T-helper 1 cell (primary cell): ENCODE measurements around the gene BHLHE40.
A peak's percentile ranks its signal among the peaks of the same experiment; 100 is the strongest.
"Not testable (repeated sequence)": the region's sequence is repeated elsewhere in the genome, so short reads cannot be mapped to it uniquely, and the experiment has no call there.

Experiments used
- DNase-seq, 5 donors: peaks; one replicate each; pipeline ENCODE4 v3.0.0-alpha.2; 2012 to 2020
- total RNA-seq, 4 donors: gene quantifications; one replicate each; lab custom pipeline; 2026; lab: John Stamatoyannopoulos, UW

BHLHE40 gene
- total RNA-seq: 93.4 to 534 (median 397) reads per million in 4 donors

DNA sequence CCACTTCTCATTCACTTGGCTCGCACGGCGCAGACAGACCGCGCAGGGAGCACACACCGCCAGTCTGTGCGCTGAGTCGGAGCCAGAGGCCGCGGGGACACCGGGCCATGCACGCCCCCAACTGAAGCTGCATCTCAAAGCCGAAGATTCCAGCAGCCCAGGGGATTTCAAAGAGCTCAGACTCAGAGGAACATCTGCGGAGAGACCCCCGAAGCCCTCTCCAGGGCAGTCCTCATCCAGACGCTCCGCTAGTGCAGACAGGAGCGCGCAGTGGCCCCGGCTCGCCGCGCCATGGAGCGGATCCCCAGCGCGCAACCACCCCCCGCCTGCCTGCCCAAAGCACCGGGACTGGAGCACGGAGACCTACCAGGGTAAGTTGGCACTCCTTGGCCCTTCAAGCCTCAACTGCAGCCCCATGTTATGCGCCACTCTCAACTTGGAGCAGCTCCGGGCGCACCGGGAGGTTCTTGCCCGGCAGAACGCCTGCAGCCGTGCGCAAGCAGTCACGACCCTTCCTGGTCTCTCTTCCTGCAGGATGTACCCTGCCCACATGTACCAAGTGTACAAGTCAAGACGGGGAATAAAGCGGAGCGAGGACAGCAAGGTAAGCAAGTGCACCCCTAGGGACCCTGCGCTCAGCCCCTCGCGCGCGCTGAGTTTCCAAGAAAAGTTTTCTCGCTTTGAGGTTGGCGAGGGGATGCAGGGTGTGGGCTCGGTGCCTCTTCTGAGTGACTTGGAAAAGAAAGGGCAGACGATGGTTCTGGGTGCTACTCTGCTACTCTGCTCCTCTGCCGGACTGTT, at the start of gene BHLHE40:
Gene BHLHE40, plus strand, starts transcription at position 10 of the 801 bp plus-strand sequence. Its CDS starts 282 bp downstream, at position 292.
- peak in 2 of 5 donors; percentile 21 to 22 for DNase-seq

DNA sequence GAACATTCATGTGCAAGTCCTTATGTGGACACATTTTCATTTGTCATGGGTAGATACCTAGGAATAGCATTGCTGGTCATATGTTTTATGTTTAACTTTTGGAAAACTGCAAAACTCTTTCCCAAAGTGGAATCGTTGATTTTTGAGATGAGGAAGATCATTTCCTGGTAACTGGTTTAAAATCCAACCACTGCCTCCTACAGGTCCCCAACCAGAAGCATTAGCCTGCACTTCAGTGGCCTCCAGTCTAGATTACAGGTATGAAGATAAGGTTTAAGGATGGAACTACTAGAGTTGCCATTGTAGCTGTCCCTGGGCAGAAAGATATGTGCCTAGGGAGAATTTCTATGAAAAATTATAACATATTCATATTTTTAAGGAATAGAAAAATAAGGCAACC, 48.7 kb upstream of the BHLHE40 start:
- DNase-seq: no peak

DNA sequence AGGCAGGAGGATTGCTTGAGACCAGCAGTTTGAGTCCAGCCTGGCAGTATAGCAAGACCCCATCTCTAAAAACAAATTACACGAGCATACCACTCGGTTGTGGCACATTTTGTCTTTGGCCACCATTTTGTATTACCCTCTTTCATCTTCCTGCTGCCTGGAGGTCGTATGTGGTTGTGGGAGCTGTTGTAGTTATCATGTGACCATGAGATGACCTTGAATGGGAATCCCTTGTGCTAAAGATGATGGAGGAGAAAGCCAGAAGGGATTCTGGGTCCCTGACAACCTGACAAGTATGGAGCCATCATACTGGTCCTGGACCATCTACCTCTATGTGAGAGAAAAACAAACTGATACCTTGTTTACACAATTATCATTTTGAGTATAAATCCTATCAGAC, 45.2 kb upstream of the BHLHE40 start:
- DNase-seq: no peak

DNA sequence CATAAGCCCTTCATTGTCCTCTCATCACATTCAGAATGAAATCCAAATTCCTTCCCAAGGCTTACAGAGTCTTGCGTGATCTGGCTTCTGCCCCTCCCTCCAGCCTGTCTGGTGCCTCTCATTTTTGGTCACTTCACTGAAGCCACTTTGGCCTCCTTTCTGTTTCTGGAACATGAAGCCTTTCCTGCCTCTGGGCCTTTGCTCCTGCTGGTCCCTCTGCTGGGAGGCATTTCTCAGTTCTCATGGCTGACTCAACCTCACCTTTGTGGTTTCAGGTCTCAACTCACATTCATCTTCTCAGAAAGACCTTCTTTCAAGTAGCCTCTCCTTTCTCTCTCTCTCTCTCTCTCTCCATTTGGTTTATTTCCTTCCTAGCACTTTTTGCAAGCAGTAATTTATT, 43.9 kb upstream of the BHLHE40 start:
- peak in 1 of 5 donors; percentile 53 for DNase-seq

DNA sequence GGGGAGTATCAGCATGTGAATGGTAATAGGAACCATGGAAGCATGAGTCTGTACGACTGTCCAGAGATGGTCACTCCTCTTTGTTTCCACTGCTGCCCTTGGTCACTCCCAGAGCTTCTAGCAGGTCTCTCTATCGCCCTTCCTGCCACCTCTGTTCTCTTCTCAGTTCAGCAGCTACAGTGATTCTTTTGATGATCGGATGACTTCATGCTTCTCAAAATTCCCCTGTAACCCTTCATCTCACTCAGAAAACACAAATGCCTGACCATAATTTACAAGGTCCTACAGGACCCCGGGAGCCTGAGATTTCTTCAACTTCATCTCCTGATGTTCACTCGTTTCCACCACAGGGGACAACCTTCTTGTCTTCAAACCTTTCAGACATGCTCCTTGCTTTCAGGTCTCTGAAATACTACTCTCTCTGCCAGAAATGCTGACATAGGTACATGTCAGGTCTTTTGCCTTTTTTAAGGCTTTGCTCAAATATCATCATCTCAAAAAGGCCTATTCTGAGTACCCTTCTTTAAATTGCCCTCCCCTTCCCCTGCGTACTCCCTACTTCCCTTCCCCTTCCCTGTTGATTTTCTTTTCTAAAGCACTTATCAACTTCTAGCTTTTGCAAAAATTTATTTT, 42.1 kb upstream of the BHLHE40 start:
- no peak for DNase-seq

DNA sequence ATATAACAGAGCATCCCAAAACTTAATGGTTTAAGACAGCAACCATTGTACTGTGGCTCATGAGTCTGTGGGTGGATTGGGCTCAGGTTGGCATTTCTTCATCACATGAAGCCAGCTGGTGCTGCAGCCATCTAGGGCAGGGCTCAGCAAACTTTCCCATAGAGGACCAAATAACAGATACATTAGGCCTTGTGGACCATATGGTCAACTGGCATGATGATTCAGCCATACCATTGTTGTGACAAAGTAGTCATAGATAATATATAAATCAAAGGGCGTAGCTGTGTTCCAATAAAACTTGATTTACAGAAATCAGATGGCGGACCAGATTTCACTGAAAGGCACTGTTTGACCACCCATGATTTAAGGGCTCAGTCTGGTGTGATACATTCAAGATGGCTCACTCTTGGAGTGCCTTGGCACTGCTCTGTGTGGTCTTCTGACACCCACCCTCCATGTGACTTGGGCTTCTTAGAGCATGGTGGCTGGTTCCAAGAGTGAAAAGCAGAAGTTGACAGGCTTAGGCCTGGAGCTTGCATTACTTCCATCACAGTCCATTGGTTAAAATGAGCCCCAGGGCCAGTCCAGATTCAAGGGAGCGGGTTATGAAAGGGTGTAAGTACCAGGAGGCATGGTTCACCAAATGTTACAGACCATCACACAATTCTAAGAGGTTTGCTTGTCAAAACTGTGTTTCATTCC, 40.8 kb upstream of the BHLHE40 start:
- DNase-seq: no peak

DNA sequence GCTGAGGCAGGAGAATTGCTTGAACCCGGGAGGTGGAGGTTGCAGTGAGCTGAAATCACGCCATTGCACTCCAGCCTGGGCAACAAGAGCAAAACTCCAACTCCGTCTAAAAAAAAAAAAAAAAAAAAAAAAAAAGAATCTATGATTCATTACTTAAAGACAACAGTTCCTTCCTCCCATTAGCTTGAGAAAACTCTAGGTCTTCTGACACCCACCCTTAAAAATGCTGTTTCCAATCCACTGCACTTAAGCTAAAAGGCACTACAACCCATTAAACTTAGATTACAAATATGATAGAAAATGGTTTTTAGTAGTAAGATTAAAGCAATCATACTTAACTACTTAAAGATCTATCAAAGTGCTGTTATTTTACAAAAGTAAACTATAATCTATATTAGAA, 40.0 kb upstream of the BHLHE40 start:
- DNase-seq: no peak

DNA sequence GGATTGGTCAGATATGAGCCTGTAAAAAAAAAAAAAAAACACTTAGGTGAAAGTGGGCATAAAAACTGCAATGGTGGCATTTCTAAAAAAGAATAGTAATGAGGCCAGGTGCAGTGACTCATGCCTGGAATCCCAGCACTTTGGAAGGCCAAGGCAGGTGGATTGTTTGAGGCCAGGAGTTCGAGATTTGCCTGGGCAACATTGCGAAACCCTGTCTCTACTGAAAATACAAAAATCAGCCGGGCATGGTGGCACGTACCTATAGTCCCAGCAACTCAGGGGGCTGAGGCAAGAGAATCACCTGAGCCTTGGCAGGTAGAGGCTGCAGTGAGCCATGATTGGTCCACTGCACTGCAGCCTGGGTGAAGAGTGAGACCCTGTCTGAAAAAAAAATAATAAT, 38.3 kb upstream of the BHLHE40 start:
- no peak for DNase-seq

DNA sequence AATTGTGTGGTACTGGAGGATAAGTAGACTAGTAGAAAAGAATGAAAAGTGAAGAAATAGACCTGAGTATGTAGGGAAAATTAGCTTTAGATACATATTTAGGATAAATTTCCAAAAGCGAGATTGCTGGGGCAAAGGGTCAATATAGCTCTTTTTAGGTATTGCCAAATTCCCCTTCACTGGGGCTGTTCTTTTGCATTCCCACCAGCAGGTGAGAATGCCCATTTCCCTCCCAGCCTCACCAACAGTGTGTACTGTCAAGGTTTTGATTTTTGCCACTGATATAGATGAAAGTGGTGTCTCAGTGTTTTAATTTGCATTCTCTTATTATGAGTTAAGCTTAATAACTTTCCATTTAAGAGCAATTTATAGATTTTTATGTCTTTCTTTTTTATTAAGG, 35.7 kb upstream of the BHLHE40 start:
- no peak for DNase-seq

DNA sequence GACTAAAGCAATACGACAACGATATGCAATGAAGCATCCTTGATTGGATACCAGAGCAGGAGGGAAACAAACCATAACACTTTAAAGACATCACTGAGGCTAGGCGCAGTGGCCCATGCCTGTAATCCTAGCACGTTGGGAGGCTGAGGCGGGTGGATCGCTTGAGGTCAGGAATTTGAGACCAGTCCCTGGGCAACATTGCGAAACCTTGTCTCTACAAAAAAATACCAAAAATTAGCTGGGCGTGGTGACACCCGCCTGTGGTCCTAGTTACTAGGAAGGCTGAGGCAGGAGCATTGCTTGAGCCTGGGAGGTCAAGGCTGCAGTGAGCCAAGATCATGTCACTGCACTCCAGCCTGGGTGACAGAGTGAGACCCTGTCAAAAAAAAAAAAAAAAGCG, 33.9 kb upstream of the BHLHE40 start:
- DNase-seq: no peak

DNA sequence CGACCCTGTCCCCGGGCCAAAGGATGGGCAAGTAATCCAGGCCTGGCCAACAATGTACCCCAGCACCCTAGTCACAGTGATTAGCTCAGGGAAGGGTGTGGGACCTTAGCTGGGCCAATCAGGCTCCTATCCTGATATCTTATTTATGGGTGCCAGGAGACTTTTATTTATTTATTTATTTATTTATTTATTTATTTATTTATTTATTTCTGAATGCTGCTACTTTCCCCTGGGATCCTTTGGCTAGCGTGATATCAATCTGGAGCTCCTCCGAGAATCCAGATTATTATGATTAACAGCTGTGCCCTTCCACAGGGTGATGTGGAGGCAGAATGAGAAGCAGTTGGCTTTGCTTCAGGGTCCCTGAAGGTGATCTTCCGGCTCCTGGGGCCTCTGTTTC, 32.2 kb upstream of the BHLHE40 start:
- DNase-seq: no peak

DNA sequence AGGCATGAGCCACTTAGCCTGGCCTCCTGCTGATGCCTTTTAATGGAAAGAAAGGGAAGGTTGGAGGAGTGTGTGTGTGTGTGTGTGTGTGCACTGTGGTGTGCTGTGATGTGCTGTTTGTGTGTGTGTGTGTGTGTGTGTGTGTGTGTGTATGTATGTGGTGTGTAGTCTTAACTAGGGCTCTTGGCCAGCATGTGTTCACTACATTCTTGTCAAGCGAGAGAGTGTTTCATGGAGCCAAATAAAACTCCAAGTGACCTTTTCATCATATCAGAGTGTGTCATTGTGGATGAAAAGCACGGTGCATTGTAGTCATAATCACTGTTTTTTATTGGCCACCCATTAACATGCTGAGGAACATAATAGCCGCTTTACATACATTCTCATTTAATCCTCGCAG, 30.8 kb upstream of the BHLHE40 start:
- DNase-seq: no peak

DNA sequence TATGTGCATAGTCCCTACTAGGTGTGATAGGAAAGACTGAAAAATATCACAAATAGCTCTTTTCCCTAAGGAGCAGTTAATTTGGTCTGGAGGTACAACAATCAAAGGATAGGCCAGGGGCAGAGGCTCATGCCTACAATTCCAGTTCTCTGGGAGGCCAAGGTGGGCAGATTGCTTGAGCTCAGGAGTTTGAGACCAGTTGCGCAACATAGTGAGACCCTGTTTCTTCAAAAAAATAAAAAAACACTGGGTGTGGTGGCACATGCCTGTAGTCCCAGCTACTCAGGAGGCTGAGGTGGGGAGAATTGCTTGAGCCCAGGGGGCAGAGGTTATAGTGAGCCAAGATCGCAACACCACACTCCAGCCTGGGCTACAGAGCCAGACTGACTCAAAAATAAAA, 30.2 kb upstream of the BHLHE40 start:
- no peak for DNase-seq

DNA sequence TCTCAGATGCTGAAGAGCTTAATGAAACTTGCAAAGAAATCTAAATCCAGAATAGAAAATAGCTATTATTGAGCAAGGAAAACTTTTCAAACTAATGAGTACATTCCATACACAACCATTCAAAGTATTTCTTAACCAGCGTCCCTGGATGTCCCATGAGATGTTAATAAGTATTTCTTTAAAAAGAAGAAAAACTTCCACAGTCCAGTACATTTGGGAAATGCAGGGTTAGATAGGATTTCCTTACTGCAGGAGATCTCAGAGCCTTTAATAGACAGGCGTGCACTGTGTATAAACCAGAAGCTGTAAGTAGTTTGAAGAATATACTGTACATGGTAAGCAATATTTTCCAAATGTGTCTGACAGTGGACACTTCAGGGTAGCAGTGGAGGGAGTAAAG, 29.6 kb upstream of the BHLHE40 start:
- no peak for DNase-seq

DNA sequence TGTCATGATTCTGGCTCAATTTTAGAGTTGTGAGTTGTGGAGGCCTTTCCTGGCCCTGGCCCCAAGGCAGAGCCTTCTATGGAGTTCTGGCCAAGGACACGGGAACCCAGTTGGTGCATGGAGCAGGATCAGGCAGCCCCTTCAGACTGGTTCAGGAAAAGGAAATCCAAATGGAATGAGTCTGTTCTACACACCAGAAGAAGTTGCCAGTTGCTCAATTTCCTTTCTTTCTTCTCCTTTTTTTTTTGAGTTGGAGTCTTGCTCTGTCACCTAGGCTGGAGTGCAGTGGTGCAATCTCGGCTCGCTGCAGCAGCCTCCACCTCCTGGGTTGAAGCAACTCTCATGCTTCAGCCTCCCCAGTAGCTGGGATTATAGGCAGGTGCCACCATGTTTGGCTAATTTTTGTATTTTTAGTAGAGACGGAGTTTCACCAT, 28.9 kb upstream of the BHLHE40 start:
- DNase-seq: no peak

DNA sequence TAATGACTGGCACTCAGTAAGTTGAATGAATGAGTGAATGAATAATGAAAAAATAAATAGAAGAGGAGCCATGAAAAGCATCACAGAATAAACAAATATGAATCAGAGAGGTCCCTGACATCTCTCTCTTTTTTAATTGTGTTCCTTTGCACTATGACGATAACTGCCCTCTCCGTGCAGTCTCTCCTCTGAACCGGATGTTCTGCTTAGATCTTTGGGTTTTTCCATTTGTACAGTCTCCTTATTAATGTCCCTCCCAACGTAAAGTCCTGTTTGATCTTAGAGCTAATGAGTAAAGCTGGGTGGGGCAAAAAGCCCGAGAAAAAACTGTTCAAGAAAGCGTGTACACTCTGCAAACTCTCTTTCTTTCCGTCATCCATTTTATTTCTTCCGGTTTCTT, 28.3 kb upstream of the BHLHE40 start:
- DNase-seq: no peak

DNA sequence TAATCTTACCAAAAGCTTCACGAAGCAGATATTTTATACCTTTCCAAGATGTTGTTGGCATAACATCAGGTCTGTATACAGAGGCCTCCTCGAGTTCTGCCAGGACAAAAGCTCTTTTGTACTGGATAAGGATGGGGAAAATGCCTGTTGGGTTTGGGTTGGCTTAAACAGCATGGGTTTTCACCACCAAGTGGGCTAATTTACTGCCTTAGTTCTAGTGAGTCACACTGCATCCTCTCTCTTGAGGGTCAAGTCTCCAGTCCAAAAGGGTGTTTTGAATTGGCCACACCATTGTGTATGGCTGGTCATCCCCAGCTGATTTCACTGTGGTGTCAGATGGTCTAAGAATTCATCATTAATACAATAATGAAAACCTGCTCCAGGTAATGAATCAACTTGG, 26.1 kb upstream of the BHLHE40 start:
- no peak for DNase-seq

DNA sequence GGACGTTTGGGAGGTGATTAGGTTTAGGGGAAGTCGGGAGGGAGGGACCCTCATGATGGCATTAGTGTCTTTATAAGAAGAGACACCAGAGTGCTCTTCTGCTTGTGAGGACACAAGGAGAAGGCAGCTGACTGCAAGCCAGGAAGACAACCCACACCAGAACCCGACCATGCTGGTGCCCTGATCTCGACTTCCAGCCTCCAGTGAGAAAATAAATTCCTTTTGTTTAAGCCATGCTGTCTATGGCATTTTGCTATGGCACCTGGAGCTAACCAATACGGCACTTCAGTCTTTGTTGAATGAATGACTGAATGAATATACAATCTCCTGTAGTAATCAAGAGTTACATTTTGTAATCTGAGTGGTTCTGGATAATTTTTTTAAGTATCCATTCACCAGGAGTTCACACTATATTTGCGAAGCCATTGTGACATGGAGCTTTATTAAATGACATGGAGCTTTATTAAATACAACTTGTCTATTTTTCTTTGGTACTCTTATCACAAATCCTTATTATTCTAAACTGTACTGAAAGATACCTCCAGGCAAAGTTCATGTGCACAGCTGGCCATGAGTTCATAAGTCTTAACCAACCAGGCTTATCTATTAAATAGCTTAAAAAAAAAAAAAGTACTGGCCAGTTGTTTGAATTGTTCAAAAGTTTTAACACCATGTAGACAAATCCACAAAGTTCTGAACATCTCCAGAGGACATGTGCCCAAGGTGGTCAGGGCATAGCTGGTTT, 24.8 kb upstream of the BHLHE40 start:
- DNase-seq: no peak

DNA sequence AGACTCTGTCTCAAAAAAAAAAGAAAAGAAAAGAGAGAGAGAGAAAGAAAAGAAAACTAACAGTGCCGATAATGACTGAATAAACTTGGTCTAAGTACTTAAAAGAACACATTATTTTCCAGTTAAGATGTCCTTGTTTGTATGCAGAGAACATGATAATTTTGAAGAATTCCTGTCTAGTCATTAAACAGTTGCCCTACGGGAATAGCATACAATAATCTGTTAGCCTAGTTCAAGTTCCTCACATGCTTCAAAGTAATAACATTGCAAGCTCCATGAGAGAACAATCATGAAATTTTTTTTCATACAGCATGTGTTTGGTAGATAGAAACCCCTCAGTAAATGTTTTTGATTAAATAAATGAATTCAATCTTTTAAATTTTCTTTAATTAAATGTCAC, 23.1 kb upstream of the BHLHE40 start:
- DNase-seq: no peak

DNA sequence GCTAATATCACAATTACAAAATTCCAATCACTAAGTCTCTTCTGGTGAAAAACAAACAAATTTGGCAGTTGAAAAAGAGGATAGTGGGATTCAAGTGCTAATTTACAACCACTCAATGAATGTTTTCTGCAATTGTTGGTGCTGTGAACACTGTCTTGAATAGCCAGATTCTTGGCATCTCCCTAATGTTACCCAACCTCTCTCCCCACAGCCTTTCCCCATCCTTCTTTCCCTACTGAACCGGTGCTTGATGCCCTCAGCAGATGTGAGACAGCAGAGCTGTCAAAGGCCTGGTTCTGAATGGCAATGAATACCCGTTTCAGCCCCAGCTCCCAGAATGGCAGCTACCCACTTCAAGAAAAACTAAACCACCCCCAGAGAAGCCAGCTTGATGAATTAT, 22.5 kb upstream of the BHLHE40 start:
- no peak for DNase-seq

DNA sequence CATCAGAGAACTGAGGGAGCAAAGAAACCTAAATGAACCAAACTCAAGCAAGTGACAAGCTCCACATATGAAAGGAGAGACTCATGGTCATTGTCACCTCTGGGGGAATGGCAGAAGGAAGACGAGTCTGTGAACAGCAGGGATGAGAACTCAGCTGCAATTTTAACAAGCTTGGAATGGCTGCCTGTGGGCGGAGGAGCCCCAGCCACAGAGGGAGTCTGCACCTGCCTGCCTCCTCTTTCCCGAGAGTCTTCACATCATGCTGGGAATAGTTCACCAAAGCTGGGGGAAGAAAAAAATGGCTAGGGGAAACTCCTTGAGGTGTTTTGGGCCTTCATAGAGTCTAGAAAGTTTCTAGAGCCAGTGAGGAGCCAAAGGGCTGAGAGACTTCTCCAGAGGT, 21.3 kb upstream of the BHLHE40 start:
- DNase-seq: no peak

DNA sequence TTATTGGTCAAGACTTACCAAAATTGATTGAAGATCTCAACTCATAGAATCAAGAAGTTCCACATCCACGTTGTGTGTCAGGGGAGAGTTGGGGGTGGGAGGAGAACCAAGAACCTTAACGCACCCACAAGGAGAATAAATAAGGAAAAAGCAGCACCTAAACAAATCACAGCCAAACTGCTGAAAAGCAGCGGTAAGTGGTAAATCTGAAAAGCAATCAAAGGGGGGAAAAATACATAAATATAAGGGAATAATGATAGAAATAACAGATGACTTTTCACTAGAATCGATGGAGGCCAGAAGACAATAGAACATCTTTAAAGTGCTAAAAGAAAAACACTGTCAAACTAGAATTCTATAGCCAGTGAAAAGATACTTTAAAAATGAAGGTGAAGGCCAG, 20.1 kb upstream of the BHLHE40 start:
- DNase-seq: no peak

DNA sequence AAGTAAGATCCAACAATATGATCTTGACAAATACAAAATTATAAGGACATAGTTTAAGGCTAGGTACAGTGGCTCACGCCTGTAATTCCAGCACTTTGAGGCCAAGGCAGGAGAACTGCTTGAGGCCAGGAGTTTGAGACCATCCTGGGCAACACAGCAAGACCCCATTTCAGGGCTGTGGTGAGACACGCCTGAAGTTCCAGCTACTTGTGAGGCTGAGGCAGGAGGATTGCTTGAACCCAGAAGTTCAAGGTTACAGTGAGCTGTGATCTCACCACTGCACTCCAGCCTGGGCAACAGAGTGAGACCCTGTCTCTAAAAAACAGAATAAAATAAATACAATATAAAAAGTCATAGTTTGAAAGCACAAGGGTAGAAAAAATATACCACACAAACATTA, 17.4 kb upstream of the BHLHE40 start:
- not testable (repeated sequence) for DNase-seq
